Neural cell (in vitro differentiated cells): ENCODE results near the gene OR52E4.

Source experiments
- CTCF ChIP-seq: fragments of 450-650 bp; IDR thresholded peaks from 2 replicates; pipeline ENCODE4 v1.5.1; 2014; ENCODE audit warnings: antibody characterized with exemption, mild to moderate bottlenecking, moderate library complexity; ENCODE audit not compliant: poor library complexity, severe bottlenecking
- EZH2 ChIP-seq: fragments of 200-600, 300-800 bp; shearing (Covaris generic), sonication (generic); IDR thresholded peaks from 2 replicates; pipeline ENCODE4 v1.6.1; 2014; ENCODE audit warnings: antibody characterized with exemption, low read length, borderline replicate concordance, mild to moderate bottlenecking; ENCODE audit not compliant: insufficient read depth, poor library complexity, severe bottlenecking
- RAD21 ChIP-seq: fragments of 450-650 bp; conservative IDR thresholded peaks from 2 replicates; pipeline ENCODE4 v1.6.1; 2014; ENCODE audit warnings: antibody characterized with exemption, mild to moderate bottlenecking, moderate library complexity
- REST ChIP-seq: IDR thresholded peaks from 2 replicates; pipeline ENCODE4 v1.6.1; 2012; ENCODE audit warnings: borderline replicate concordance
- SMC3 ChIP-seq: fragments of 450-650 bp; conservative IDR thresholded peaks from 2 replicates; pipeline ENCODE4 v1.6.1; 2014; ENCODE audit warnings: antibody characterized with exemption, mild to moderate bottlenecking, moderate library complexity; ENCODE audit not compliant: poor library complexity
- TAF1 ChIP-seq: IDR thresholded peaks from 2 replicates; pipeline ENCODE4 v1.6.1; 2012; ENCODE audit warnings: low read depth

GRCh38 chr11:5833446-5833845 is 47.0 kb upstream of the OR52E4 start:
- TF ChIP-seq CTCF (no peak), RAD21 (no peak), TAF1 (no peak), EZH2 (no peak), SMC3 (no peak), REST (no peak)
